HG02970 (cell line): ENCODE data around the gene EI24.

Experiments used
- ATAC-seq: cut with Tn5 transposase; IDR thresholded peaks from one replicate; pipeline ENCODE4 v1.9.1; 2021; ENCODE audit warnings: mild to moderate bottlenecking, moderate library complexity, moderate number of reproducible peaks; ENCODE audit not compliant: unreplicated experiment, low FRiP score

The EI24 gene

GRCh38 chr11:125625630-125626287 is 56.5 kb downstream of the EI24 start:
- ATAC-seq = peak; percentile 86

GRCh38 chr11:125626288-125626950 is 57.1 kb downstream of the EI24 start:
- peak; percentile 29 for ATAC-seq

GRCh38 chr11:125627236-125627910 is 58.1 kb downstream of the EI24 start:
- no peak for ATAC-seq
